ENCODE results near the gene MLXIP. TPM values are rescaled to one million over a fixed set of nuclear protein-coding genes. Genes with fewer than 3 reads are reported as not detected.

MLXIP gene
- total and polyA plus RNA-seq, 2 of the 4 experiments (the other 2 are of a cell fraction), result 2.7 to 10.8 TPM

DNA sequence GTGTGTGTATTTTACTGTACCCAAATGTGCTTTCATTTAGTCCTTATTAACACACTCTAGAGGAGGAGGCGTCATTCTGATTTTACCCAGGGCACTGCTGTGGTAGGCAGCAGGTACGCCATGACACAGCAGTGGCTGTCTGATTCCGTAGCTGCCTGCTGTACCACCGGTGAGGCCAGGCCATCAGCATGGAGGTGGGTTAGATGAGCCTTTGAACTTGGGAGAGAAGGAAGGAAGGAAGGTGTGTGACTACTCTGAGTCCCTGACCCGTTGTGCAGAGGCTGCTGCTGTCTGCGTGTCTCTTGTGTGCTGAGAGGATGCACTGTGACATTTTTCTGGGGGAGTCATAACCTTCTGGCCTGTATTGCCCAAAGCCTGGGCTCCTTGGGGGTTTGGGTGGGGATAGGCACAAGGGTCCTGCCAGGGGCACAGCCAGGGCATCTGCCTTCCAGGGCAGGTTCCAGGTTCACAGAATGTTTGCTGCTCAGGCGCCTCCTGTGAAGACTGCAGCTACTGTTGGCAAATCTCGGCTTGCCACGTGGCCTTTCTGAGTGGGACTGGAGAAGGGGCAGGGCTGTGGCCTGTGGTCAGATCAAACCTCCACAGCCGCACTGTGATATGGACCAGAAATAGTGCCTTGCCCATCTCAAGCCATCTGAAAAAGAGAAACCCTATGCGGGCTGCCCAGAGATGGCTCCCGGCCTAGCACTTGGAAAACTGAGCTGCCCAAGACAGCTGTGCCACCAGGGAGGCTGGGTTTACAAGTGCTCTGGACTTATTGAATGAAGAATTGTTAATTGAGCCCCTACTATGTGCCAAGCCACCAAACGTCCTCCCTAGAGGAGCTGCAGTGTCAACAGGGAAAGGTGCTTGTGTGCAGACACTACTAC, 47.1 kb downstream of the MLXIP start:
- no peak overlapping the region for H4K8ac ChIP-seq (ENCODE audit: low read depth in 2 of 2, low read length in 2 of 2)
- H2BK5ac ChIP-seq (ENCODE audit: low read depth, low read length, poor library complexity, severe bottlenecking), result no peak overlapping the region
- H4K5ac ChIP-seq (ENCODE audit: low read depth, low read length), result no peak overlapping the region
- peaks cover 7% of the 10 kb centered on the region; the same call in 1 of the 2 replicates for H3K4me1 ChIP-seq (ENCODE audit: control insufficient read depth, insufficient read depth, low read length)
- H3K18ac ChIP-seq (ENCODE audit: low read depth, low read length), result no peak overlapping the region
- no peak overlapping the region for H2BK120ac ChIP-seq (ENCODE audit: low read depth, low read length)
- no peaks in the 10 kb centered on the region for H3K27me3 ChIP-seq (ENCODE audit: control insufficient read depth, insufficient read depth, low read length)
- intact Hi-C loops (cut with micrococcal nuclease), result no loop called here
- DNase-seq (no peak), ATAC-seq (ENCODE audit: low read depth) (no peak)
- H3K14ac ChIP-seq (replicated peaks; ENCODE audit: low read depth, low read length), result 0 out of 2 replicates have a peak overlapping the region, but pooled peaks have one; percentile 21
- peaks cover 33% of the 10 kb centered on the region for H4K20me1 ChIP-seq (ENCODE audit: insufficient read depth, low read length)
- no peak overlapping the region for H3K4me2 ChIP-seq (ENCODE audit: low read depth, low read length)
- no peak overlapping the region for H2BK15ac ChIP-seq (ENCODE audit: low read depth, low read length)
- no TSS peak for BruUV-seq (replicated peaks)
- H2AK5ac ChIP-seq (ENCODE audit: low read depth, low read length), result no peak overlapping the region; the same call in 1 of the 2 replicates
- H3K79me1 ChIP-seq (ENCODE audit: low read depth in 1 of 2, low read length in 2 of 2), result peaks cover 9 to 37% of the 10 kb centered on the region in 2 experiments
- H2AK9ac ChIP-seq (replicated peaks; ENCODE audit: low read depth, low read length, poor library complexity), result peak overlapping the region; percentile 46
- H3K9me1 ChIP-seq (ENCODE audit: insufficient read depth, low read length), result peaks cover 1% of the 10 kb centered on the region; the same call in 1 of the 2 replicates
- in situ Hi-C loops (cut with MboI; ENCODE audit: low sequenced_read_pairs), result no loop called here
- no peak overlapping the region for H3K4me3 ChIP-seq (ENCODE audit: insufficient read depth, low read depth, low read length)
- dilution Hi-C loops (cut with HindIII; ENCODE audit: low sequenced_read_pairs, unreplicated experiment), result no loop called here
- ChIA-PET POLR2A (ENCODE audit: unreplicated experiment) (no interaction called here), CTCF (interaction anchor here (0.5 to 1.9 kb wide), 2 partner anchors 37 to 71 kb away, joined by 3 to 6 read pairs; no protein-coding TSS in a partner anchor)
- no peaks in the 10 kb centered on the region for H3K9me3 ChIP-seq (ENCODE audit: control insufficient read depth, insufficient read depth, low read length)
- H3K36me3 ChIP-seq (ENCODE audit: control insufficient read depth, insufficient read depth, low read length), result peaks cover 26% of the 10 kb centered on the region
- no peak overlapping the region for H3K27ac ChIP-seq (ENCODE audit: insufficient read depth, low read length)
- 95% methylated on average over 6 of the region's 13 CpGs; no CpG with 5 or more reads in 1 of the 2 experiments for WGBS, 2 experiments (ENCODE audit: extremely low coverage in 2 of 2, insufficient read length in 1 of 2)
- H3K23ac ChIP-seq (ENCODE audit: low read depth, low read length), result no peak overlapping the region
- no peak overlapping the region for H3K56ac ChIP-seq (ENCODE audit: extremely low read depth, insufficient read depth, low read length)
- H2AFZ ChIP-seq (replicated peaks; ENCODE audit: low read length, poor library complexity), result no peak overlapping the region
- no peak overlapping the region for H4K91ac ChIP-seq (ENCODE audit: insufficient read depth, low read depth, low read length)
- H3K4ac ChIP-seq (ENCODE audit: low read depth, low read length), result no peak overlapping the region
- H2BK20ac ChIP-seq (ENCODE audit: low read depth, low read length), result no peak overlapping the region
- H3K9ac ChIP-seq (ENCODE audit: low read depth, low read length), result no peak overlapping the region
- TF ChIP-seq MAFK (IDR thresholded peaks at IDR 0.05; ENCODE audit: low read depth, low read length) (no peak), CEBPB (IDR thresholded peaks at IDR 0.05; ENCODE audit: low read depth, low read length) (no peak), NFE2L2 (IDR thresholded peaks at IDR 0.05; ENCODE audit: low read depth, low read length) (no peak), MXI1 (IDR thresholded peaks at IDR 0.05; ENCODE audit: borderline replicate concordance, low read depth, low read length) (no peak), RAD21 (IDR thresholded peaks at IDR 0.05; ENCODE audit: low read length) (no peak), RFX5 (IDR thresholded peaks at IDR 0.05; ENCODE audit: low read depth, low read length) (no peak), CHD1 (IDR thresholded peaks at IDR 0.05; ENCODE audit: low read depth, low read length) (no peak), MAZ (IDR thresholded peaks at IDR 0.05; ENCODE audit: borderline replicate concordance, low read depth, low read length) (no peak), FOS (IDR thresholded peaks at IDR 0.05; ENCODE audit: low read depth, low read length) (no peak), POLR2A (IDR thresholded peaks at IDR 0.05; ENCODE audit: low read depth, low read length) (no peak), BHLHE40 (IDR thresholded peaks at IDR 0.05; ENCODE audit: low read depth, low read length) (no peak)
- TF ChIP-seq, protein P1, sequence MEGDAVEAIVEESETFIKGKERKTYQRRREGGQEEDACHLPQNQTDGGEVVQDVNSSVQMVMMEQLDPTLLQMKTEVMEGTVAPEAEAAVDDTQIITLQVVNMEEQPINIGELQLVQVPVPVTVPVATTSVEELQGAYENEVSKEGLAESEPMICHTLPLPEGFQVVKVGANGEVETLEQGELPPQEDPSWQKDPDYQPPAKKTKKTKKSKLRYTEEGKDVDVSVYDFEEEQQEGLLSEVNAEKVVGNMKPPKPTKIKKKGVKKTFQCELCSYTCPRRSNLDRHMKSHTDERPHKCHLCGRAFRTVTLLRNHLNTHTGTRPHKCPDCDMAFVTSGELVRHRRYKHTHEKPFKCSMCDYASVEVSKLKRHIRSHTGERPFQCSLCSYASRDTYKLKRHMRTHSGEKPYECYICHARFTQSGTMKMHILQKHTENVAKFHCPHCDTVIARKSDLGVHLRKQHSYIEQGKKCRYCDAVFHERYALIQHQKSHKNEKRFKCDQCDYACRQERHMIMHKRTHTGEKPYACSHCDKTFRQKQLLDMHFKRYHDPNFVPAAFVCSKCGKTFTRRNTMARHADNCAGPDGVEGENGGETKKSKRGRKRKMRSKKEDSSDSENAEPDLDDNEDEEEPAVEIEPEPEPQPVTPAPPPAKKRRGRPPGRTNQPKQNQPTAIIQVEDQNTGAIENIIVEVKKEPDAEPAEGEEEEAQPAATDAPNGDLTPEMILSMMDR (conservative IDR thresholded peaks at IDR 0.05; ENCODE audit: low read depth, low read length), result no peak
- TF ChIP-seq, protein P2, sequence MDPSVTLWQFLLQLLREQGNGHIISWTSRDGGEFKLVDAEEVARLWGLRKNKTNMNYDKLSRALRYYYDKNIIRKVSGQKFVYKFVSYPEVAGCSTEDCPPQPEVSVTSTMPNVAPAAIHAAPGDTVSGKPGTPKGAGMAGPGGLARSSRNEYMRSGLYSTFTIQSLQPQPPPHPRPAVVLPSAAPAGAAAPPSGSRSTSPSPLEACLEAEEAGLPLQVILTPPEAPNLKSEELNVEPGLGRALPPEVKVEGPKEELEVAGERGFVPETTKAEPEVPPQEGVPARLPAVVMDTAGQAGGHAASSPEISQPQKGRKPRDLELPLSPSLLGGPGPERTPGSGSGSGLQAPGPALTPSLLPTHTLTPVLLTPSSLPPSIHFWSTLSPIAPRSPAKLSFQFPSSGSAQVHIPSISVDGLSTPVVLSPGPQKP (IDR thresholded peaks at IDR 0.05; ENCODE audit: borderline replicate concordance, low read depth, low read length), result no peak
- TF ChIP-seq, protein P3, sequence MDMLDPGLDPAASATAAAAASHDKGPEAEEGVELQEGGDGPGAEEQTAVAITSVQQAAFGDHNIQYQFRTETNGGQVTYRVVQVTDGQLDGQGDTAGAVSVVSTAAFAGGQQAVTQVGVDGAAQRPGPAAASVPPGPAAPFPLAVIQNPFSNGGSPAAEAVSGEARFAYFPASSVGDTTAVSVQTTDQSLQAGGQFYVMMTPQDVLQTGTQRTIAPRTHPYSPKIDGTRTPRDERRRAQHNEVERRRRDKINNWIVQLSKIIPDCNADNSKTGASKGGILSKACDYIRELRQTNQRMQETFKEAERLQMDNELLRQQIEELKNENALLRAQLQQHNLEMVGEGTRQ (IDR thresholded peaks at IDR 0.05; ENCODE audit: low read depth, low read length), result no peak

All from IMR-90 (cell line).